Measurements from ENCODE around the gene SLC6A13.
"Not testable (repeated sequence)": the region's sequence is repeated elsewhere in the genome, so short reads cannot be mapped to it uniquely, and the experiment has no call there.

SLC6A13 gene

DNA sequence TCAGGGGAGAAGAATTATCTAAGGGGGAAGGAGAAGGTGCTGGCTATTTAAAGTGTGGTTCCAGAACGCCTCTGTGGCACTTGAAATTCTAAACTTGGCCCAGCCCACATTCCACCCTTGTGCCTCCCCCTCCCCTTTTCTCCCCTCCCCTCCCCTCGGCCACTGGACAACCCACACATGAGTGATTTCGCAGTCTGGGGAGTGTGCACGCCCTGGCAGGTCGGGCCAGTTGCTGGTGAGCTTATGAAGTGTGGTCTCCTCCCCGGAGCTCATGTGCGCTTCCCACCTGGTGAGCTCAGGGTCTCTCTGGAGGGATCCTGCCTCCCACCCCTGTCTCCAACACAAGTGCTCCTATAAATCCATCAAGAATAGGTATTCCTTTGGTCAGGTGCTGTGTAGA lies at the start of gene SLC6A13:
SLC6A13 (minus strand) TSS at position 20 of the 400 bp plus-strand sequence. CDS start 2,784 bp downstream, outside the sequence.
- no peak for DNase-seq

DNA sequence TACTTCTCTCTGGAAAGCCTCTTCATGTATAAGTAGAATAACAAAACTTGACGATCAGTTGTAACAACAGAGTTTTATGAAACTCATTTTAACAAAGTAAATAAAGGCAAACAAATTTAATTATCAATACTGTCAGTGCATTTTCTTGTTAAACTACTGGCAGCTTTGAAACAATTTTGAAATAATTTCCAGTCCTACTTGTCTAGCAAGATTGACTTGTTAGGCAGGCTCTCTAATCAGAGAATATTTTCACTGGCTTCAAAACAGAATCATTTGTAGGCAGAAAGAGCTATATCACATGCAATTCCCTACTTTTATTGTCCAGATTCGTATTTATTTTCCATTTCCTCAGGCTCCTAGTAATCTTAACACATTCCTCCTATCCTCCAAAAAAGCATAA lies 45.9 kb upstream of the SLC6A13 start:
- no peak for DNase-seq

DNA sequence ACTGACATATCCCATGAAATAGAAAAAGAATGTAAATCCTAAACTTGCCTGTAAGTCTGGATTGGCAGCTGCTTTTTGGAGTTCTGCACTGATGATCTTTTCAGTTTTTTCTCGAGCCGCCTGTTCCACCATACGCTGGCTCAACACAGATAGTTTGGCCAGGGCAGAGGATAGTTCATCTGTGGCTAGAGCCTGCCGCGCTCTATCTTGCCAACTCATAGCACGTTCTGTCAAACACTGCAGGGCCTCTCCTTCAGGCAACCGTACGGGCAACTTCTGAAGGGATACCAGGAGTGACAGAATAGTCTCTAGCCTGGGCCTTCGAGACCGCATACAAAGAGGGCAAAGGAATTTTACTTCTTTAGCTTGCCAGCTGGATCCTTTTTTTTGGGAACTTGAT lies 44.8 kb upstream of the SLC6A13 start:
- DNase-seq, result no peak

DNA sequence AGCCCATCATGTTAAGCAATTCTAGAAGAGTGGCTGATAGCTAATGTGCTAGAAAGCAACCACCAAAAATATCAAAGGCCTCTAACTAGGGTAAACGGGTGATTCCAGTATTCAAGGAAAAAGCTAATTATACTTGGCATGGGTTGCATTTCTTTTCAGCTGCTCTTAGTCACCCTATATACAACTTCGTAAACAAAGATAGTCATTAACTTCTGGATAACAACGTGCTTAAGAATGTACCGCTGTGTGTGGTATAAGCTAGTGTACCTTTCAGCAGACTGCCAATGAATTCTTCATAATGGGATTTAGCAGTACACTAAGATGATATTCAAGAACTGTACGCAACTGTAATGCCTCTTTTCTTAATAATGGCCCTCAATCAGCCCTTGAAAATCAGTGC lies 42.2 kb upstream of the SLC6A13 start:
- no peak for DNase-seq

DNA sequence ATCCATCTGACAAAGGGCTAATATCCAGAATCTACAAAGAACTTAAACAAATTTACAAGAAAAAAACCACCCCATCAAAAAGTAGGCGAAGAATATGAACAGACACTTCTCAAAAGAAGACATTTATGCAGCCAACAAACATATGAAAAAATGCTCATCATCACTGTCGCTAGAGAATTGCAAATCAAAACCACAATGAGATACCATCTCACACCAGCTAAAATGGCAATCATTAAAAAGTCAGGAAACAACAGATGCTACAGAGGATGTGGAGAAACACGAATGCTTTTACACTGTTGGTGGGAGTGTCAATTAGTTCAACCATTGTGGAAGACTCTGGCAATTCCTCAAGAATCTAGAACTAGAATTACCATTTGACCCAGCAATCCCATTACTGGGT lies 40.1 kb upstream of the SLC6A13 start:
- not testable (repeated sequence) for DNase-seq

DNA sequence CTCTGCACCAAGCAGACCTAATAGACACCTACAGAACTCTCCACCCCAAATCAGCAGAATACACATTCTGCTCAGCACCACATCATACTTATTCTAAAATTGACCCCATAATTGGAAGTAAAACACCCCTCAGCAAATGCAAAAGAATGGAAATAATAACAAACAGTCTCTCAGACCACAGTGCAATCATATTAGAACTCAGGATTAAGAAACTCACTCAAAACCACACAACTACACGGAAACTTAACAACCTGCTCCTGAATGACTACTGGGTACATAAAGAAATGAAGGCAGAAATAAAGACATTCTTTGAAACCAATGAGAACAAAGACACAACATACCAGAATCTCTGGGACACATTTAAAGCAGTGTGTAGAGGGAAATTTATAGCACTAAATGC lies 37.5 kb upstream of the SLC6A13 start:
- DNase-seq, result not testable (repeated sequence)

DNA sequence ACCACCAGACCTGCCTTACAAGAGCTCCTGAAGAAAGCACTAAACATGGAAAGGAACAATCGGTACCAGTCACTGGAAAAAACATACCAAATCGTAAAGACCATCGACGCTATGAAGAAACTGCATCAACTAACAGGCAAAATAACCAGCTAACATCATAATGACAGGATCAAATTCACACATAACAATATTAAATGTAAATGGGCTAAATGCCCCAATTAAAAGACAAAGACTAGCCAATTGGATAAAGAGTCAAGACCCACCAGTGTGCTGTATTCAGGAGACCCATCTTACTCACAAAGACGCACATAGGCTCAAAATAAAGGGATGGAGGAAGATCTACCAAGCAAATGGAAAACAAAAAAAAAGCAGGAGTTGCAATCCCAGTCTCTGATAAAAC lies 36.9 kb upstream of the SLC6A13 start:
- DNase-seq, result not testable (repeated sequence)

DNA sequence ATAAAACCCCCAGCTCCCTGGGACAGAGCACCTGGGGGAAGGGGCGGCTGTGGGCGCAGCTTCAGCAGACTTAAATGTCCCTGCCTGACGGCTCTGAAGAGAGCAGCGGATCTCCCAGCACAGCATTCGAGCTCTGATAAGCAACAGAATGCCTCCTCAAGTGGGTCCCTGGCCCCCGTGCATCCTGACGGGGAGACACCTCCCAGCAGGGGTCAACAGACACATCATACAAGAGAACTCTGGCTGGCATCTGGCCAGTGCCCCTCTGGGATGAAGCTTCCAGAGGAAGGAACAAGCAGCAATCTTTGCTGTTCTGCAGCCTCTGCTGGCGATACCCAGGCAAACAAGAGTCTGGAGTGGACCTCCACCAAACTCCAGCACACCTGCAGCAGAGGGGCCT lies 35.4 kb upstream of the SLC6A13 start:
- DNase-seq, result not testable (repeated sequence)

DNA sequence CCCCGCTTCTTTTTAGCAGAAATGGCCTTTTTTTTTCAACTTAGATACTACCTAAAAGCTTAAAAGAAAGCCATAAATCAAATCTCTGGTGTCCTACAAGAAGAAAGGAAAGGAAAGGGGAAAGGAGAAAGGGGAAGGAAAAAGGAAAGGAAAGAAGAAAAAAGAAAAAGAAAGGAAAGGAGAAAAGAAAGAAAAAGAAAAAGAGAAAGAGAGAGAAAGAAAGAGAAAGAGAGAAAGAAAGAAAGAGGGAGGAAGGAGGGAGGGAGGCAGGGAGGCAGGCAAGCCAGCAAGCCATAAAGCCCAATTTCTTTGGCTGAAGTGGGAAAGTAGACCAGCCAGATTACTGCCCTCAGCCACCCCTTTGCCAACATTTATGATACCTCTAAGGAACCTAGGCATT lies 32.5 kb upstream of the SLC6A13 start:
- DNase-seq, result no peak

DNA sequence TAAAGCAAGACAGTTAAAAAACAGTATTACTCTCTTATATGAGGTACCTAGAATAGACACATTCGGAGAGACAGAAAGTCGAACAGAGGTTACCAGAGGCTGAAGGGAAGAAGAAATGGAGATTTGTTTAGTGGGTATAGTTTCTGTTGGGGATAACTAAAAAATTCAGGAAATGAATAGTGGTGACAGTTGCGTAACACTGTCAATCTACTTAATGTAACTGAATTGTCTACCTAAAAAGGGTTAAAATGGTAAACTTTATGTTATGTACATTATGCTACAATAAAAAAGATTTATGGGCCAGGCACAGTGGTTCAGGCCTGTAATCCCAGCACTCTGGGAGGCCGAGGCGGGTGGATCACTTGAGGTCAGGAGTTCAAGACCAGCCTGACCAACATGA lies 30.6 kb upstream of the SLC6A13 start:
- DNase-seq, result no peak

DNA sequence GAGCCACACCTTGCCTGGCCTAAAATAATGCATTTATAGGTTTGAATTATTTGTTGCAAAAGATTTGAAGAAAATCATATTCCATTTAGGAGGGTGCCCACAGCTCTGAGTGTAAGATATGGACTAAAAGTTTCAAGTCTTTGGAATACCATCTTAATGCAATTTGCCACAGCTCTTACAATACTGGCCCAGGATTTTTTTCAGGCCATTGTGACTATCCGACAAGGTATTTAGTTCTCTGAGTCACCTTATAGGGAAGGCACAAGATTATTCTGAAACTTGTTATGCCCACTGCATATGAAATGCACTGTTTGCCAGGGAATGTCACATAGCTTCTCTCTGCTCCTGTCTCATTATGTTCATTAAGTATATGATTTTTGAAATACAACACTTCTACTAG lies 29.6 kb upstream of the SLC6A13 start:
- DNase-seq, result no peak

DNA sequence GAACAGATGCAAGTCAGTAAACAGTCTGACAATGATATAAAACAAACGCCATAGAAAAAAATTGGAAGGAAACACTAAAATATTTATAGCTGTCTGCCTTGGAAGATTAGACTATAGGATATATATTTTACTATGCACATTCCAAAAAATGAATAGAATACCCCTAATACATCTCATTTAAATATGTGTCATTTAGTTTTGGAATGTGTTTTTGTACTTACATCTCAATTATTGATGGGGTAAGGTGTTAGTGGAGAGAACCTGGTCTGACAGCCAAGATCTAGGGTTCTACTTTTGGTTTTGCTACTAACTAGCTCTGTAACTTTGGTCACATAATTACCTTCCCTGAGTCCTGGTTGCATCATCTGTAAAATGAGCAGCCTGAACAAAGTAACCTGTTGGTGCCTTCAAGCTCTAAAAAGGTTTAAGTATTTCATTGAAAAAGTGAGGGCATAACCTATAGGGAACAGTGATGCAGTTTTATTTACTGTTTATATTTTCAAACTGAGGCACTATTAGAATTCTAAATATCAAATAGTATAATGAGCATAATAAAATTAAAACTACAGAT lies 28.6 kb upstream of the SLC6A13 start:
- DNase-seq, result no peak

DNA sequence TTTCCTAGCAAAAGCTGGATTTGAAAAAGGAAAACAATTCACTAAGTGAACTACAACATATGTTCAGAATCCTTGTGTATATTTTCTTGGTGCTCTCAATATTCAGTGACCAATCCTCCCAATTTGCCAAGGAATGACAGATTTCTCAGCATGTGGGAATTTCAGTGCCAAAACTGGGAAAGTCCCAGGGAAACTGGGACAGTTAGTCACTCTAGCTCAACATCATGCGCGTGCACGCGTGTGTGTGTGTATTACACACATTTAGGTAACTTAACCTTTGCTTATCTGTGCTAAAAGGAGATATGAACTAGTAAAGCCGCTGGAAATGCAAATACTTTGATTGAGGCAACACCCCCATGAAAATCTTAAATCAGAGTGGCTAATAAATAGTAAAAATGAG lies 26.1 kb upstream of the SLC6A13 start:
- no peak for DNase-seq

DNA sequence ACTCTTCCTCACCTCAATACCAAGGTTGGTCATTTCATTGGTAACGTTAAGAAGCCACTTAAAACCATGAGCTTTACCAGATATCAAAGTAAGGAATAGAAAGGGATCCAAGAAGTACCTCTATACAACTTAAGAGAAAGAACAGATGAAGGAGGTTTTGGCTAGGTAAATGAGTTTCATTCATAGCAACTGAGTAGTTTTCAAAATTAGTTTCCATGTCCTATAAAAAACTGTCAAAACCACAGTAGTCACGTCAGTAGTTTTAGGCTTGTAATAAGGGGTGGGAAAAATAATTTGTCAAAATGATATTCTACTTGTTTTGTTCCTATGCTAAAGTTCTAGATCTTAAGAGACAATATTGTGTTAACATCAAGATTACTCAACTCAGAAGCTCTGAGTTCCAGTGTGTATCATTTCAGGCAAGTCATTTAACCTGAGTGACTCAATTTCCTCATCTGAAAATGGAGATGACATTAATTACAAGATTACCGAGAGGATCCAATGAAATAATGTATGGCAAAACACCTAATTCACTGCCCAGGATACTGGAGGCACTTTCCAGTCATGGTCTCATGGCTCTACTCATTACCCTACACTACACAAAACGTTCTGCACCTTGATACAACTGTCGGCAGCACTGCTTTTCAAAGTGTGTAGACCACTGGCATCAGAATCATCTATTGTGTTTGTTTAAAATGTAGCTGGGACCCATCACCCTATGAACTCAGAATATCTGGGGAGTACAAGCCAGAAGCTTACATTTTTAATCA lies 24.1 kb upstream of the SLC6A13 start:
- DNase-seq, result no peak

DNA sequence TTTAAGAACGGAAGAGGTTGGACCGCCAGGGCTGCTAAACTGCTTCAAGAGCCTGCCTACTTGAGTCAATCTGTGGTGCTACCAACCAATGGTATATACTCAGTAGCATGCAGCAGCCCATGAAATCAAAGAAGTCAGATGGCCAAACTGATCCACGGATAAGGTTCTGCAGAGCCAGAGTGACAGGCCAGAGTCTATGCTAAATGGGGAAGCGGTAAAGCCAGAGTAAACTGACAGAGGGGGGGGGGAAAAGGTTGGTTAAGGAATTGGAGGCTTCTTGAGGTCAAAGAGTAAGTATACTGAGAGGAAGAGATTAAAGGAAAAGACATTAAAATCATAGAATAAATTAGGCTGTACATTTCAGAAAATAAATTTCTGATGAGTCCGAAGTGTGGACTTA lies 15.4 kb upstream of the SLC6A13 start:
- no peak for DNase-seq

DNA sequence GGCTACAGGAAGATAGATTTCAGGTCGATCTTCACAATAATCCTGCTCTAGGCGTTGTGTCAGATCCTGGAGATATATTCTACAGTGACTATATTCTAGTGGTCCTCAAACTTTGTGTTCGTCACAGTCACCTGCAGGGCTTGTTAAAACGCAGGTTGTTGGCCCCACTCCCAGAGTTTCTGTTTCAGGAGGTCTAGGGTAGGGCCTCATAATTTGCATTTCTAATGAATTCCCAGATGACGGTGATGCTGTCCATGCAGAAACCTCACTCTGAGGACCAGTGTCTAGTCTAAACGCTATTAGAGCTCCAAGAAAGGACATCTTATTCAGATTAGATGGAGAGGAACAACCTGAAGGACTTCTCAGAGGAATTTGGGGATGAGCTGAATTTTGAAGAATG lies 13.2 kb upstream of the SLC6A13 start:
- DNase-seq, result no peak

DNA sequence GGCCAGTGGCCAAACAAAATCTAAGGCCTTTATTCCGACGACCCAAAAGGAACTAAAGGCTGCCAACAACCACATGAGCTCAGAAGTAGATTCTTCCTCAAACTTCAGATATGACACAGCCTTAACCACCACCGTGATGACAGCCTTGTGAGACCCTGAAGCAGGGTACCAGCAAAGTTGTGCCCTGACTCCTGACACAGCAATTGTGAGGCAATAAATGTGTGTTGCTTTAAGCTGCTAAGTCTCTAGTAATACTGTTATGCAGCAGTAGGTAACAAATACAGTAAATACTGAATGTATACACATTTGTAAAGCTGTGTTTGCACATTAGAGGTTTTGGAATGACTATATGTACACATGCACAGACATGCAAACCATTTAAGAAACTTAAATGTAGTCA lies 10.7 kb upstream of the SLC6A13 start:
- no peak for DNase-seq

DNA sequence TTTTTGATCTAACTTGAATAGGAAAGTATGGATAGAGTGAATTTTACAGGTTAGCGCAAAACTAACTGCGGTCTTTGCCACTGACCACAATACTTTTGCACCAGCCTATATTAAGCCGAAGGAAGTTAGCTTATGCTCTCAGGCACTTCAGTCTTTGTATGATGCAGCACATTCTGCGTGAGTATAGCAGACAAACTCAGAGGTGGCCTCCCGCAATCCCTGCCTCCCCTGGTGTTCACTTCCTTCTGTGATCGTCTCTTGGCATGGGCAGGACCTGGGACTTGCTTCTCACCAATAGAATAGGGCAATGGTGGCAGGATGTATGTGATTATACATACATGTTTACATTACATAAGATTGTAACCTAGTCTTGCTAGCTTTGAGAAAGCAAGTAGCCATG lies 10.3 kb upstream of the SLC6A13 start:
- no peak for DNase-seq

DNA sequence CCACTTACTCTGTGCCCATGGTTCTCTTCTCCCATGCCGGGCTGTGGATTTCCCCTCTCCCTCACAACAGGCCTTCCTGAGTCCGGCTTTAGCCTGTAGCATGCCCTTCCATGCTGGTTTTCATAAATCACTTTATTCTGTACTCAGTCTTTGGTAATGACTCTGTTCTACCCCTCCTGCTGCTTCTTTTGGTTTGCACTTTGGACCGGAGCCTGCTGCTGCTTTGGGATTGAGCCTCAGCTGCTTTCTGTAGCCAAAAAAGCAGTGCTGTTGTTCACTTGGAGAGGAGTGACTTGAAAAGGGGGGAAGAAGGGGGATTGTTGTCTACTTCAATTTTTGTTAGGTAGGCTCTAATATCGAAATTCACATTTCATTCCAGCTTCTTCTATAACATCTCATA lies 8.5 kb upstream of the SLC6A13 start:
- DNase-seq, result no peak

DNA sequence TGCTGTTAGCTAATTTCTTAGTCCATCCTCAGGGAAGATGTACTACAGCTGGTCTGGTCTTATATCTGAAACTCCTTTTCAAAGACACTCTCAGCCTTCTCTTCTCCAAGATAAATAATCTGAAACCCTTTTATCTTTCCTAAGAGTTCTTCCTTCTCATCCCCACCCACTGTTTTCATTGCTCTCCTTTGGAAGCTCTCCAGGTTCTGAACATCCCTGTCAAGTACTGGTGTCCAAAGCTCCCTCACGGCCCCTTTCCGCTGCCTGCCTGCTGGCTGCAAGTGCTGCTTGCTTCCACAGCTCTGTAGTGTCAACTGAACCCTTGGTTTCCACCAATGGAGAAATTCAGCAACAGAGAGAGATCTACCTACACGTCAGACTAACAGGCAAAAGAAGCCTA lies 6.6 kb upstream of the SLC6A13 start:
- no peak for DNase-seq

DNA sequence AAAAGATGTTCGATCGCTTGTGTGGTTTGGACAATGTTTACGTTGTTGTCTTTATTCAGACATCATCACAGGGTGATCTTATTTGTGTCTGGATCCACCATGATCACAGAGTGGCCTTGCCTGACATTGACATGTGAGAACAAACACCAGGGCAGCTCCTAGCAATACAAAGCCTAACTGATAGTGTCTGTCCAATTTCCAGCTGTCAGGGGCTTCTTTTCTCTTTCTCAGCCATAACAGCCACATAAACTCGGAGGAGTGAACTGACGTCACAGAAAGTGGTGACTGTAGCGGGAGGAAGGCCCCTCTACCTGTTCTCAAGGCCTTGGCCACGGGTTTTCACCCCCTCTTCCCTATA lies 5.8 kb upstream of the SLC6A13 start:
- no peak for DNase-seq

DNA sequence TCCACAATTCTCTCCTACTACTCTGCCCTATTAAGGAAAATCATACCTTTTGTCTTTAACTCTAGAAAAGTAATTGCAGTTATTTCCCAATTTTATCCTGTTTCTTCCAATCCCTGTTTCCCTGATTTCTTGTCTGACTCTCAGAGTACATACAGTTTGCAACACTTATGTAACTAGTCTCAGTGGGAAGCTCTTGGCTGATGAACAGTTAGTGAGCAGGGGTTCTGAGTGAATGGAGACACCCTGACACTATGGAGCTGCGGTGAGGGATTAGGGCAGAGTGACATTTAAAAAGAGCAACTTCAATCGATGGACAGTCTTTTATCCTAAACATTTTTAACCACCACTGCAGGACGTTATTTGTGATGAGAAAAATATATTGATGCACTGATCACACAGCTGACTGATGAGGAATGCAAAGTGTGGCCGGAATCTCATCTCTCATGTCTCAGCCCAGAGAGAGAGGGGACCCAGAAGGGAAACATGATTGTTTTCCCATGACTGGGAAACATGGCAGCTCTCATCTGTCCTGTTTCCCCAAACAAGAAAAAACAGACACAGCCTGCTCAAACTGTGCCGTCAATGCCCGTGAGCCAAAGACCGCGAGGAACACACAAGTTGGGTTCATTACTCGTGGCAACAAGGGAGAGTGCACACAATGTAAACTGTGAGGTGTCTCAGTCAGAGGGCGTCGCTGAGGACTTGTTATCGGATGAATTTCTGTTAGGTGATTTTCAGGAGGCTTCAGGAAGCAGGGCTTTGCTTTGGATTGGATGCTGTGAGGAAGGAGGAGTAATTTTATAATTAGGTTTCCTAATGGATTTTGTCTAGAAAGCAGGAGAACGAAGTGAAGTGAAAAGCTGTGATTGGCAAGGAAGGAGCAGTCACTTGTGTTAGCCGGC lies 5.2 kb upstream of the SLC6A13 start:
- DNase-seq, result no peak

DNA sequence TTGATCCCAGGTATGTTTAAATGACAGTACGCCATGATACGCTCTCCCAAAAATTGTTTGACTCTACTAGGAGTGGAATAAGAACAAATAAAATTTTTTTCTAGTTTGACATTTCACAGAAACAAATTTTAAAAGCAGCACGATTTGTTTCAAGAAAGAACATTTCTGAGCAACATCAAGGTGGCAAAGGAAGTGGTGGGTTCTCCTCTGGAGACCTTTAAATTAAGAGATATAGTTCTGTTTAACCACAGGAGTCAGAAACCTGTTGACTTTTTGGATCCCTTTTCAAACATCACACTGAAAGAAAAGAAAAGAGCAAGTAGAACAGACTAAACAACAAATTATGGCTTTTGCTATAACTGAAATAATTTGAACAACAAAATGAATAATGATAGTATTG lies 2.5 kb upstream of the SLC6A13 start:
- DNase-seq, result no peak

DNA sequence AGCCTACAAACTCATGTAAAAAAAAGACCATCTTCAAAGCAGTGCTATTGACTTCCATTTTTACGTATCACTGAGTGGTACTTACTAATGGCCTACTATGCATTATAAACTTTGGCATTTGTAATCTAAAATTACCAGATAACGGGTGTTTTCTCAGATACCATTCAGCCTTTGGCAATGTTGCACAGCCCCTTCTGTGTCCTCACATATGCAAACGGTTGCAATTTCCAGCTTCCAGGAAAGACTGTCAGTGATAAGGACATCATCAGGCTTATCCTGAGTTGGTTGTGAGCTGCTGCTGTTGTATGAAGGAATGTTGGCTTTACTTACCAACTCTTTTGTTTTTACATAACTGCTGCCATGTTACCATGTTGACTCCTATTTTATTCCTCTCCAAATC lies 1.6 kb upstream of the SLC6A13 start:
- no peak for DNase-seq
